HepG2 (cell line): ENCODE data around the gene MTHFD2. TPM values are rescaled to one million over a fixed set of nuclear protein-coding genes. Genes with fewer than 3 reads are reported as not detected.

Experiments used
- ATAC-seq: fragments of 200-7000 bp; cut with Tn5 transposase; 3 replicates; pipeline ENCODE4 v1.9.1; 2020; ENCODE audit warnings: mild to moderate bottlenecking, moderate library complexity
- BruUV-seq: library from RNA; stranded (reverse); fragments of 400-500 nt; replicated peaks from 2 replicates; lab custom pipeline; 2021; lab: Mats Ljungman, UMichigan
- CTCF ChIA-PET: fragments of 300-600 bp; formaldehyde crosslinking; extraction: SDS; loops from one replicate; lab custom pipeline; 2021; ENCODE audit warnings: low total read pairs, inconsistent platforms, low intra/inter-chr PET ratio; lab: Yijun Ruan, JAX
- POLR2A ChIA-PET: fragments of 350-600 bp; sonication (Branson Sonifier 250); formaldehyde crosslinking; loops from one replicate; lab custom pipeline; 2020; ENCODE audit warnings: antibody characterized with exemption, inconsistent platforms; lab: Yijun Ruan, JAX
- DNase-seq: peaks from one replicate; pipeline ENCODE4 v3.0.0-alpha.2; 2015; ENCODE audit warnings: low spot score
- FAIRE-seq: peaks from 3 replicates; lab custom pipeline; 2011; peaks lifted over from hg19 to GRCh38; lab: Jason Lieb, UNC
- H2AFZ ChIP-seq: one replicate; pipeline ENCODE4 v1.6.1; 2011; ENCODE audit warnings: low read length, inconsistent platforms
- H3K27ac ChIP-seq: fragments of 300-600 bp; 3 replicates; pipeline ENCODE4 v1.8.0; 2011; ENCODE audit warnings: mixed run types, mild to moderate bottlenecking, mixed read lengths, low read length, inconsistent platforms; ENCODE audit not compliant: insufficient read depth; ENCODE audit errors: extremely low read length
- H3K27me3 ChIP-seq, 2 experiments: fragments of 200-600 bp in 1 of 2; 2 replicates in 1 of 2; 3 replicates in 1 of 2; pipeline versions ENCODE4 v1.6.0 to v1.8.0; 2011; ENCODE audit warnings: low read length in 2 of 2, mild to moderate bottlenecking in 2 of 2, moderate library complexity in 2 of 2, inconsistent platforms in 1 of 2; ENCODE audit not compliant: insufficient read depth in 2 of 2, control insufficient read depth in 1 of 2
- H3K36me3 ChIP-seq, 2 experiments: fragments of 200-600 bp in 1 of 2; replicated peaks in 1 of 2; 2 replicates in 1 of 2; 3 replicates in 1 of 2; pipeline versions ENCODE4 v1.5.1 to v1.8.0; 2011; ENCODE audit warnings: low read length in 2 of 2, inconsistent platforms in 1 of 2; ENCODE audit not compliant: insufficient read depth in 2 of 2, control insufficient read depth in 1 of 2
- H3K4me1 ChIP-seq: 2 replicates; pipeline ENCODE4 v1.5.1; 2012; ENCODE audit warnings: low read length, inconsistent platforms; ENCODE audit not compliant: insufficient read depth
- H3K4me2 ChIP-seq: 2 replicates; pipeline ENCODE4 v1.6.0; 2011; ENCODE audit warnings: low read depth, low read length, inconsistent platforms
- H3K4me3 ChIP-seq, 3 experiments: fragments of 200-600 bp in 1 of 3; sonication (generic), shearing (Covaris generic) in 1 of 3; replicated peaks in 1 of 3; 2 replicates each; pipeline ENCODE4 v1.5.1; 2011 to 2016; ENCODE audit warnings: low read length in 3 of 3, inconsistent platforms in 2 of 3, low read depth in 2 of 3, mild to moderate bottlenecking in 2 of 3, control low read depth in 1 of 3, mixed read lengths in 1 of 3; ENCODE audit not compliant: insufficient read depth in 1 of 3
- H3K79me2 ChIP-seq: one replicate; pipeline ENCODE4 v1.6.1; 2011; ENCODE audit warnings: low read length, inconsistent platforms; ENCODE audit not compliant: insufficient read depth
- H3K9ac ChIP-seq: 2 replicates; pipeline ENCODE4 v1.6.0; 2011; ENCODE audit warnings: mild to moderate bottlenecking, low read depth, low read length, inconsistent platforms; ENCODE audit not compliant: insufficient read depth
- H3K9me3 ChIP-seq: 2 replicates; pipeline ENCODE4 v1.5.1; 2012; ENCODE audit warnings: mild to moderate bottlenecking, low read length
- H4K20me1 ChIP-seq: 2 replicates; pipeline ENCODE4 v1.6.0; 2011; ENCODE audit warnings: inconsistent platforms, mild to moderate bottlenecking, low read length, moderate library complexity; ENCODE audit not compliant: insufficient read depth
- DZIP1 ChIP-seq: sonication (generic); formaldehyde crosslinking; IDR thresholded peaks from 2 replicates; pipeline ENCODE4 v1.5.0; 2020; ENCODE audit warnings: mild to moderate bottlenecking, missing genetic modification reagents
- HNF4A ChIP-seq: sonication (generic); formaldehyde crosslinking; IDR thresholded peaks from 2 replicates; pipeline ENCODE4 v1.4.0; 2020; ENCODE audit warnings: missing genetic modification reagents
- MBNL3 ChIP-seq: fragments of 250-450 bp; sonication (Bioruptor Pico); conservative IDR thresholded peaks from 2 replicates; pipeline ENCODE4 v1.8.0; 2022; ENCODE audit warnings: mild to moderate bottlenecking, inconsistent platforms
- NR2F1 ChIP-seq, 2 experiments: fragments of 450-650 bp in 1 of 2; formaldehyde crosslinking in 1 of 2; IDR thresholded peaks; 2 replicates each; pipeline versions ENCODE4 v1.5.0 to v1.6.1; 2016 to 2020; ENCODE audit warnings: mild to moderate bottlenecking in 1 of 2, missing compliant biosample characterization in 1 of 2, missing genetic modification reagents in 1 of 2, moderate library complexity in 1 of 2
- NR2F6 ChIP-seq, 2 experiments: IDR thresholded peaks; 2 replicates each; pipeline ENCODE4 v1.6.1; 2016; ENCODE audit warnings: antibody characterized with exemption in 1 of 2, mild to moderate bottlenecking in 1 of 2
- POGZ ChIP-seq: sonication (generic); formaldehyde crosslinking; IDR thresholded peaks from 2 replicates; pipeline ENCODE4 v1.4.0; 2020; ENCODE audit warnings: mild to moderate bottlenecking, missing genetic modification reagents
- POLR2AphosphoS2 ChIP-seq: IDR thresholded peaks from 2 replicates; pipeline ENCODE4 v1.6.1; 2011; ENCODE audit warnings: low read depth, low read length, improper control_type of control experiment
- ZMYM3 ChIP-seq: sonication (generic); formaldehyde crosslinking; IDR thresholded peaks from 2 replicates; pipeline ENCODE4 v1.5.1; 2020; ENCODE audit warnings: mild to moderate bottlenecking, missing genetic modification reagents
- ZNF121 ChIP-seq: sonication (generic); formaldehyde crosslinking; IDR thresholded peaks from 2 replicates; pipeline ENCODE4 v1.5.0; 2020; ENCODE audit warnings: mild to moderate bottlenecking, missing genetic modification reagents
- WGBS: methylation state at CpG from one replicate; pipeline ENCODE4 v1.1.6; 2017; ENCODE audit warnings: low lambda C conversion rate; 5-methylcytosine and 5-hydroxymethylcytosine counted together
- in situ Hi-C: cut with HindIII; loops from 2 replicates; pipeline ENCODE4 v1.10.0; 2017; ENCODE audit warnings: low pct_unique_long_range_greater_than_20kb; ENCODE audit not compliant: extremely low pct_ligation_motif_present
- intact Hi-C: fragments of 100-400 bp; cut with micrococcal nuclease; formaldehyde crosslinking; loops from one replicate; pipeline ENCODE4 v1.10.0; 2022; ENCODE audit not compliant: unreplicated experiment
- polyA plus RNA-seq, 8 experiments: library from polyadenylated mRNA; depleted of rRNA in 3 of 8; stranded (reverse) in 7 of 8; unstranded in 1 of 8; fragments of >200 nt; fragmentation: Illumina TruSeq in 4 of 8; extraction: Trizol in 4 of 8; gene quantifications; 2 replicates each; pipeline versions ENCODE4 v1.2.1 to v1.2.3, GENCODE V29; 2011 to 2016; ENCODE audit warnings: low read depth in 4 of 8, missing spikeins in 1 of 8, mixed read lengths in 1 of 8; ENCODE audit not compliant: insufficient read depth in 1 of 8
- total RNA-seq, 5 experiments: library from RNA; depleted of rRNA; stranded (reverse); fragments of >200 nt; fragmentation: Illumina TruSeq; extraction: Trizol; gene quantifications; 2 replicates each; pipeline ENCODE4 v1.2.3, GENCODE V29; 2016; ENCODE audit warnings: low read depth in 1 of 5
- TF ChIP-seq, protein P1 (sequence below): sonication (generic); formaldehyde crosslinking; IDR thresholded peaks from 2 replicates; pipeline ENCODE4 v1.5.0; 2020; ENCODE audit warnings: mild to moderate bottlenecking, missing genetic modification reagents
- TF ChIP-seq, protein P2 (sequence below), 2 experiments: sonication (generic) in 1 of 2; formaldehyde crosslinking in 1 of 2; IDR thresholded peaks; 2 replicates each; pipeline versions ENCODE4 v1.4.0 to v1.6.1; 2018 to 2020; ENCODE audit warnings: missing genetic modification reagents in 2 of 2, borderline replicate concordance in 1 of 2, low read depth in 1 of 2, mild to moderate bottlenecking in 1 of 2, missing biosample characterization in 1 of 2

The MTHFD2 gene
- total and polyA plus RNA-seq, 2 of the 13 experiments (the other 11 are each of a cell fraction or from before 2014, with no cell fraction given) = 188 to 269 TPM

DNA sequence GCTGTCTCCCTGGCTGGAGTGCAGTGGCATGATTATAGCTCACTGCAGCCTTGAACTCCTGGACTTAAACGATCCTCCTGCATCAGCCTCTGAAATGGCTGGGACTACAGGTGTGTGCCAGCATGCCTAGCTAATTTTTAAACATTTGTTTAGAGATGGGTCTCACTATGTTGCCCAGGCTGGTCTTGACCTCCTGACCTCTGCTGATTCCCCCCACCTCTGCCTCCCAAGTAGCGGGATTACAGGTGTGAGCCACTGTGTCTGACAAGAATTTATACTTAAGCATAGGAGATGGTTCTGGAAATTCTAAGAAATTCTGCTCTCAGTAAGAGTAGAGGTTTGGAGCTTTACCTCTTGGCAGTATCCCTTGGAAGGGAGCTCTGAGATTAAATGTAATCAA, 18.2 kb downstream of the MTHFD2 start:
- no peak for ATAC-seq
- H3K36me3 ChIP-seq = peaks cover 8 to 42% of the 10 kb centered on the region in 2 experiments; a peak in 4 of 5 replicates
- no peak overlapping the region for H2AFZ ChIP-seq
- no peaks in the 10 kb centered on the region for H3K79me2 ChIP-seq
- 41% methylated on average over 2 of the region's 2 CpGs for WGBS
- H3K27me3 ChIP-seq = no peaks in the 10 kb centered on the region
- ChIA-PET CTCF (no interaction called here), POLR2A (interaction anchor here (1.2 to 3.2 kb wide), 4 partner anchors 12 to 38 kb away, joined by 3 to 16 read pairs (median 8); partner anchors contain the start of genes MOB1A and MTHFD2)
- no peak overlapping the region for H3K4me3 ChIP-seq
- H3K9ac ChIP-seq = no peak overlapping the region
- H3K4me2 ChIP-seq = no peak overlapping the region
- no peak for DNase-seq
- in situ Hi-C loops = no loop called here
- H3K27ac ChIP-seq = no peak overlapping the region
- TF ChIP-seq ZMYM3 (CRISPR knock-in tag) = 0 out of 2 replicates have a peak, but pooled peaks have one; percentile 29
- TF ChIP-seq ZNF121 = peak; percentile 97
- TF ChIP-seq MBNL3 (CRISPR knock-in tag) = no peak
- TF ChIP-seq POLR2AphosphoS2 = peak; percentile 74; the same call in 1 of the 2 replicates
- peak; percentile 82 for TF ChIP-seq NR2F6 (IDR thresholded peaks at IDR 0.05)
- peak; percentile 56; the same call in 1 of the 2 replicates for TF ChIP-seq NR2F6 (CRISPR knock-in tag; IDR thresholded peaks at IDR 0.05)
- TF ChIP-seq, protein P1, sequence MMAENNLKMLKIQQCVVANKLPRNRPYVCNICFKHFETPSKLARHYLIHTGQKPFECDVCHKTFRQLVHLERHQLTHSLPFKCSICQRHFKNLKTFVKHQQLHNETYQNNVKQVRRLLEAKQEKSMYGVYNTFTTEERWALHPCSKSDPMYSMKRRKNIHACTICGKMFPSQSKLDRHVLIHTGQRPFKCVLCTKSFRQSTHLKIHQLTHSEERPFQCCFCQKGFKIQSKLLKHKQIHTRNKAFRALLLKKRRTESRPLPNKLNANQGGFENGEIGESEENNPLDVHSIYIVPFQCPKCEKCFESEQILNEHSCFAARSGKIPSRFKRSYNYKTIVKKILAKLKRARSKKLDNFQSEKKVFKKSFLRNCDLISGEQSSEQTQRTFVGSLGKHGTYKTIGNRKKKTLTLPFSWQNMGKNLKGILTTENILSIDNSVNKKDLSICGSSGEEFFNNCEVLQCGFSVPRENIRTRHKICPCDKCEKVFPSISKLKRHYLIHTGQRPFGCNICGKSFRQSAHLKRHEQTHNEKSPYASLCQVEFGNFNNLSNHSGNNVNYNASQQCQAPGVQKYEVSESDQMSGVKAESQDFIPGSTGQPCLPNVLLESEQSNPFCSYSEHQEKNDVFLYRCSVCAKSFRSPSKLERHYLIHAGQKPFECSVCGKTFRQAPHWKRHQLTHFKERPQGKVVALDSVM (CRISPR knock-in tag) = peak; percentile 60
- TF ChIP-seq POGZ (CRISPR knock-in tag) = 0 out of 2 replicates have a peak, but pooled peaks have one; percentile 16
- peak; percentile 27; the same call in 1 of the 2 replicates for TF ChIP-seq HNF4A (CRISPR knock-in tag)
- TF ChIP-seq NR2F1 (CRISPR knock-in tag; IDR thresholded peaks at IDR 0.05) = peak in 1 of 2 experiments; percentile 52; a peak in 2 of 4 replicates
- no peak for TF ChIP-seq DZIP1 (CRISPR knock-in tag)
- TF ChIP-seq, protein P2, sequence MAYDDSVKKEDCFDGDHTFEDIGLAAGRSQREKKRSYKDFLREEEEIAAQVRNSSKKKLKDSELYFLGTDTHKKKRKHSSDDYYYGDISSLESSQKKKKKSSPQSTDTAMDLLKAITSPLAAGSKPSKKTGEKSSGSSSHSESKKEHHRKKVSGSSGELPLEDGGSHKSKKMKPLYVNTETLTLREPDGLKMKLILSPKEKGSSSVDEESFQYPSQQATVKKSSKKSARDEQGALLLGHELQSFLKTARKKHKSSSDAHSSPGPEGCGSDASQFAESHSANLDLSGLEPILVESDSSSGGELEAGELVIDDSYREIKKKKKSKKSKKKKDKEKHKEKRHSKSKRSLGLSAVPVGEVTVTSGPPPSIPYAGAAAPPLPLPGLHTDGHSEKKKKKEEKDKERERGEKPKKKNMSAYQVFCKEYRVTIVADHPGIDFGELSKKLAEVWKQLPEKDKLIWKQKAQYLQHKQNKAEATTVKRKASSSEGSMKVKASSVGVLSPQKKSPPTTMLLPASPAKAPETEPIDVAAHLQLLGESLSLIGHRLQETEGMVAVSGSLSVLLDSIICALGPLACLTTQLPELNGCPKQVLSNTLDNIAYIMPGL (CRISPR knock-in tag; IDR thresholded peaks at IDR 0.05; ENCODE audit: borderline replicate concordance in 1 of 2, low read depth in 1 of 2) = no peak
- peaks cover 5% of the 10 kb centered on the region; the same call in 1 of the 2 replicates for H4K20me1 ChIP-seq
- peaks cover 16% of the 10 kb centered on the region for H3K4me1 ChIP-seq
- no TSS peak for BruUV-seq
- intact Hi-C loops = no loop called here
- H3K9me3 ChIP-seq = no peaks in the 10 kb centered on the region
- FAIRE-seq = peak; percentile 34
